DND-41 (cell line): ENCODE measurements around the gene ERC2.

Experiments
- EZH2 ChIP-seq: IDR thresholded peaks from 3 replicates; pipeline ENCODE4 v1.6.1; 2012; ENCODE audit warnings: borderline replicate concordance, low read depth, mild to moderate bottlenecking, moderate library complexity, low read length, inconsistent platforms; ENCODE audit not compliant: severe bottlenecking
- TF ChIP-seq, protein P1 (sequence below): IDR thresholded peaks from 2 replicates; pipeline ENCODE4 v1.5.1; 2012; ENCODE audit warnings: borderline replicate concordance, low read length, moderate library complexity, mild to moderate bottlenecking; ENCODE audit not compliant: poor library complexity, severe bottlenecking; ENCODE audit errors: extremely low read depth

DNA sequence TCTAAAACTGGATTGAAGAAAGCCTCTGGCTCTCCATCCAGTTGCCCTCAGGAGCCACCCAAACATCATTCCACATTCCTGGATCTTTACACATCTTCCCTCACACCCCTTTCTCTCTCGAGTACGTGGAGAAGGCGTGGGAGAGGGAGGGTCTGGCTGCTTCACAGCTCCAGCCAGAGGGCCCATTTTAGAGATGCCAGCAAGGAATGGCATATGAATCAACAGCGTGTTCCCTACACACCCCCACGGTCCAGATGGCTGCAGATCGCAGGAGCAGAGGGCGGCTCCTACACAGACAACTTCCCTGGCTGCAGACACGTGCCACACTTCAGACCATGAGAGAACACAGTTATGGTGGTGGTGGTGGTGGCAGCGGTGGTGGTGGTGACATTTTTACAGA lies 280.1 kb downstream of the ERC2 start:
- TF ChIP-seq, protein P1, sequence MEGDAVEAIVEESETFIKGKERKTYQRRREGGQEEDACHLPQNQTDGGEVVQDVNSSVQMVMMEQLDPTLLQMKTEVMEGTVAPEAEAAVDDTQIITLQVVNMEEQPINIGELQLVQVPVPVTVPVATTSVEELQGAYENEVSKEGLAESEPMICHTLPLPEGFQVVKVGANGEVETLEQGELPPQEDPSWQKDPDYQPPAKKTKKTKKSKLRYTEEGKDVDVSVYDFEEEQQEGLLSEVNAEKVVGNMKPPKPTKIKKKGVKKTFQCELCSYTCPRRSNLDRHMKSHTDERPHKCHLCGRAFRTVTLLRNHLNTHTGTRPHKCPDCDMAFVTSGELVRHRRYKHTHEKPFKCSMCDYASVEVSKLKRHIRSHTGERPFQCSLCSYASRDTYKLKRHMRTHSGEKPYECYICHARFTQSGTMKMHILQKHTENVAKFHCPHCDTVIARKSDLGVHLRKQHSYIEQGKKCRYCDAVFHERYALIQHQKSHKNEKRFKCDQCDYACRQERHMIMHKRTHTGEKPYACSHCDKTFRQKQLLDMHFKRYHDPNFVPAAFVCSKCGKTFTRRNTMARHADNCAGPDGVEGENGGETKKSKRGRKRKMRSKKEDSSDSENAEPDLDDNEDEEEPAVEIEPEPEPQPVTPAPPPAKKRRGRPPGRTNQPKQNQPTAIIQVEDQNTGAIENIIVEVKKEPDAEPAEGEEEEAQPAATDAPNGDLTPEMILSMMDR = no peak
- no peak for TF ChIP-seq EZH2
